Loucy (cell line): ENCODE data around the gene NPB.

Experiments
- H2AFZ ChIP-seq: fragments of 200-600 bp; sonication (generic); 2 replicates; pipeline ENCODE4 v1.6.0; 2016; ENCODE audit warnings: antibody characterized with exemption, mild to moderate bottlenecking, low read length, moderate library complexity
- H3F3A ChIP-seq: fragments of 200-600 bp; 2 replicates; pipeline ENCODE4 v1.6.0; 2016; ENCODE audit warnings: antibody characterized with exemption, low read depth, mild to moderate bottlenecking
- H3K27me3 ChIP-seq: fragments of 200-600 bp; sonication (generic); 2 replicates; pipeline ENCODE4 v1.6.1; 2014; ENCODE audit warnings: low read length, mild to moderate bottlenecking; ENCODE audit not compliant: insufficient read depth, poor library complexity, severe bottlenecking
- H3K36me3 ChIP-seq: fragments of 200-600 bp; sonication (generic); 2 replicates; pipeline ENCODE4 v1.6.1; 2016; ENCODE audit warnings: low read length; ENCODE audit not compliant: insufficient read depth
- H3K4me1 ChIP-seq: fragments of 200-600 bp; sonication (generic); 2 replicates; pipeline ENCODE4 v1.5.1; 2014; ENCODE audit warnings: low read length, mild to moderate bottlenecking; ENCODE audit not compliant: insufficient read depth, poor library complexity, severe bottlenecking
- H3K4me2 ChIP-seq: fragments of 200-600 bp; sonication (generic); 2 replicates; pipeline ENCODE4 v1.6.0; 2014; ENCODE audit warnings: antibody characterized with exemption, low read length, low read depth, mild to moderate bottlenecking; ENCODE audit not compliant: poor library complexity, severe bottlenecking
- H3K4me3 ChIP-seq: fragments of 200-600 bp; sonication (generic); 2 replicates; pipeline ENCODE4 v1.5.1; 2014; ENCODE audit warnings: low read length, mild to moderate bottlenecking, mixed read lengths; ENCODE audit not compliant: poor library complexity, severe bottlenecking
- H3K79me2 ChIP-seq: fragments of 200-600 bp; sonication (generic); 2 replicates; pipeline ENCODE4 v1.6.1; 2014; ENCODE audit warnings: low read length; ENCODE audit not compliant: insufficient read depth
- H3K9ac ChIP-seq: fragments of 200-600 bp; sonication (generic); 2 replicates; pipeline ENCODE4 v1.6.0; 2014; ENCODE audit warnings: mild to moderate bottlenecking, low read depth, low read length, moderate library complexity; ENCODE audit not compliant: poor library complexity, severe bottlenecking
- H3K9me2 ChIP-seq: fragments of 200-600 bp; sonication (generic); replicated peaks from 2 replicates; pipeline ENCODE4 v1.6.1; 2016; ENCODE audit warnings: low read depth, low read length, mixed read lengths
- H3K9me3 ChIP-seq: fragments of 200-600 bp; sonication (generic); 2 replicates; pipeline ENCODE4 v1.6.1; 2014; ENCODE audit warnings: mild to moderate bottlenecking, antibody characterized with exemption, low read length, low read depth; ENCODE audit not compliant: insufficient read depth
- H4K20me1 ChIP-seq: fragments of 200-600 bp; sonication (generic); 2 replicates; pipeline ENCODE4 v1.6.0; 2014; ENCODE audit warnings: antibody characterized with exemption, low read length, mild to moderate bottlenecking; ENCODE audit not compliant: insufficient read depth, poor library complexity, severe bottlenecking
- EZH2phosphoT487 ChIP-seq: fragments of 200-600 bp; IDR thresholded peaks from 2 replicates; pipeline ENCODE4 v1.6.1; 2018; ENCODE audit warnings: antibody characterized with exemption, mild to moderate bottlenecking, moderate library complexity, borderline replicate concordance
- TF ChIP-seq, protein P1 (sequence below): fragments of 200-600 bp; sonication (generic); conservative IDR thresholded peaks from 2 replicates; pipeline ENCODE4 v1.5.1; 2014; ENCODE audit warnings: mild to moderate bottlenecking, antibody characterized with exemption, low read length

Gene NPB

DNA sequence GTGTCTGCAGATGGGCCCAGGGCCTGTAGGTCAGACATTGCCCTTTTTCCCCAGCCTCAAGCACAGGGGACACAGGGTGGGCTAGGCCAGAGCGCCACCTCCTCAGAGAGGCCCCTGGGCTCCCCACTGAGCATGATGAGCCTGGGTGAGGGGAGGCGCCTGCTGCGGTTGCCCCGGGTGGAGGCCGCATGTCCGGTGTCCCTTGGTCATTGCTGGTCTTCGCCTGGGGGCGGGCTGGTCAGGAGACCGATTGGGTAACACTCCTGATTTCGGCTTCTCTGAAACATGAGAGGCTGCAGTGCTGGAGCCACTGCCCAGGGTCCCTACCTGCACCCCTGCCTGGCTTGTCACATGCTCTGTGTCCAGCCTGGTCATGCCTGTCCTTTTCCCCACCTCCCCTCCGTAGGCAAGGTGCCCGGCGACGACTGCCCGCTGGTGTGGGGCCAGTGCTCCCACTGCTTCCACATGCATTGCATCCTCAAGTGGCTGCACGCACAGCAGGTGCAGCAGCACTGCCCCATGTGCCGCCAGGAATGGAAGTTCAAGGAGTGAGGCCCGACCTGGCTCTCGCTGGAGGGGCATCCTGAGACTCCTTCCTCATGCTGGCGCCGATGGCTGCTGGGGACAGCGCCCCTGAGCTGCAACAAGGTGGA is 2.4 kb upstream of the NPB start:
- no peak overlapping the region for H2AFZ ChIP-seq
- no peaks in the 10 kb centered on the region; the same call in 1 of the 2 replicates for H3K36me3 ChIP-seq
- TF ChIP-seq EZH2phosphoT487, result no peak
- TF ChIP-seq, protein P1, sequence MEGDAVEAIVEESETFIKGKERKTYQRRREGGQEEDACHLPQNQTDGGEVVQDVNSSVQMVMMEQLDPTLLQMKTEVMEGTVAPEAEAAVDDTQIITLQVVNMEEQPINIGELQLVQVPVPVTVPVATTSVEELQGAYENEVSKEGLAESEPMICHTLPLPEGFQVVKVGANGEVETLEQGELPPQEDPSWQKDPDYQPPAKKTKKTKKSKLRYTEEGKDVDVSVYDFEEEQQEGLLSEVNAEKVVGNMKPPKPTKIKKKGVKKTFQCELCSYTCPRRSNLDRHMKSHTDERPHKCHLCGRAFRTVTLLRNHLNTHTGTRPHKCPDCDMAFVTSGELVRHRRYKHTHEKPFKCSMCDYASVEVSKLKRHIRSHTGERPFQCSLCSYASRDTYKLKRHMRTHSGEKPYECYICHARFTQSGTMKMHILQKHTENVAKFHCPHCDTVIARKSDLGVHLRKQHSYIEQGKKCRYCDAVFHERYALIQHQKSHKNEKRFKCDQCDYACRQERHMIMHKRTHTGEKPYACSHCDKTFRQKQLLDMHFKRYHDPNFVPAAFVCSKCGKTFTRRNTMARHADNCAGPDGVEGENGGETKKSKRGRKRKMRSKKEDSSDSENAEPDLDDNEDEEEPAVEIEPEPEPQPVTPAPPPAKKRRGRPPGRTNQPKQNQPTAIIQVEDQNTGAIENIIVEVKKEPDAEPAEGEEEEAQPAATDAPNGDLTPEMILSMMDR, result no peak
- no peaks in the 10 kb centered on the region for H3K9me3 ChIP-seq
- peaks cover 6% of the 10 kb centered on the region; the same call in 1 of the 2 replicates for H3K79me2 ChIP-seq
- no peaks in the 10 kb centered on the region for H4K20me1 ChIP-seq
- no peak overlapping the region for H3K9ac ChIP-seq
- no peak overlapping the region for H3K4me3 ChIP-seq
- H3K27me3 ChIP-seq, result no peaks in the 10 kb centered on the region
- H3K4me1 ChIP-seq, result no peaks in the 10 kb centered on the region
- H3K9me2 ChIP-seq, result no peaks in the 10 kb centered on the region
- H3K4me2 ChIP-seq, result no peak overlapping the region
- H3F3A ChIP-seq, result no peaks in the 10 kb centered on the region; the same call in 1 of the 2 replicates

DNA sequence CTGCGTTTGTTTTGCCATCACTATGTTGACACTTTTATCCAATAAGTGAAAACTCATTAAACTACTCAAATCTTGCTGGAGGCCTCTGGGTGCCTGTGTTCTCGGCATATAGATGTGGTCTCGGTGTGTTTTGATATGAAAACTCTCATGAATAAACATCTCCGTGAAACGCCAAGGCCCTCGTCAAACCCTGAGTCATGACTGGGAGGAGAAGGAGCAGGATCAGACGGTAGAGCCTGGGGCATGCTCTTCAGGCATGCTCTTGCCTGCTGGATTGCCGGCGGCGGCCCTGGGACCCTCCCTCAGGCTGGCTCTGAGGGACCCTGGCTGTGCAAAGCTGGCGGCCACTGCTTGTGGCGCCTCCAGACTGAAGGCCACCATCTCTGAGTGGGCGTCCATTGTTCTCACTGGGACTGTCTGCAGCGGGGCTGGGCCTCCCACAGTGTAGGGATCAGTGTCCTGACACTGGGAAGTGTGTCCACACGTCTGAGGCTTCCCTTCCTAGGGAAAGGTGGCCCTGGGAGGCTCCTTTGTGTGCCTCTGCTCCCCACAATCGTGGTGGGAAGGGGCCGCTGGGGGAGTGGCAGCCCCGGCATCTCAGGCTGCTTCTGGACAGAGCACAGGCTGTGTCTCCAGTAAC is 1.7 kb upstream of the NPB start:
- Histone ChIP-seq H4K20me1 (no peaks in the 10 kb centered on the region), H3K4me2 (no peak overlapping the region), H3K9ac (no peak overlapping the region), H3F3A (no peaks in the 10 kb centered on the region; the same call in 1 of the 2 replicates), H3K9me2 (no peaks in the 10 kb centered on the region), H2AFZ (no peak overlapping the region), H3K4me1 (no peaks in the 10 kb centered on the region), H3K36me3 (no peaks in the 10 kb centered on the region; the same call in 1 of the 2 replicates), H3K4me3 (no peak overlapping the region), H3K27me3 (no peaks in the 10 kb centered on the region), H3K79me2 (peaks cover 3% of the 10 kb centered on the region; the same call in 1 of the 2 replicates), H3K9me3 (no peaks in the 10 kb centered on the region)
- TF ChIP-seq EZH2phosphoT487, result no peak
- TF ChIP-seq, protein P1, result no peak

DNA sequence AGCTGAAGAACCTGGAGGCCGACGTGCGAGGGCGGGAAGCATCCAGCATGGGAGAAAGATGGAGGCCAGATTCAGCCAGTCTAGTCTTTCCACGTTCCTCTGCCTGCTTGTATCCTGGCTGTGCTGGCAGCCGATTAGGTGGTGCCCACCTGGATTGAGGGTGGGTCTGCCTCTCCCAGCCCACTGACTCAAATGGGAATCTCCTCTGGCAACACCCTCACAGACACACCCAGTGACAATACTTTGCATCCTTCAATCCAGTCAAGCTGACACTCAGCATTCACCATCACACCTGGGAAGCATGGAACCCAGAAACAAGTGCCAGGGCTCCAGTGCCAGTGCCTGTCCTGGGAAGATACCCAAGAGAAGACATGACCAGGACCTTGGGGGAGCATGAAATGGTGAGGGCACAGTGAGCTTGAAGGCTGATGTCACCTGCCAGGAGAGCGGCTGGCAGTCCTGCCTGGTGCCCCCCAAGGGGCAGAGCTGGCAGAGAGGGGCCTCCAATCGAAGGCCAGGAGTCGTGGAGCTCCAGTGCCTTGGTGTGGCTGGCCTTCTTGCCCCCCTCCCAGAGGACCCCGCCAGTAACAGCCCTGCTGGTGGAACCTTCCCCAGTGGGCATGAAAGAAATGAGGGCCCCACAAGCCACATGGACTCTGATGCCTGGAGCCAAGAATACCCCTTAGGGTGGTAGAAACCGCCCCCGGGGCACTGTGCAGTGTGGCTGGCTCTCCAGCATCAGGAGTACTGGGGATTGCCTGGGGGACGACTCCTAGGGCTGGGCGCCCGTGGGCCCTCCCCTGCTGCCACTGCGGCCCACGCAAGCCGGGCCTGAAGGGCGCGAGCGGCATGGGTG is 643 bp upstream of the NPB start:
- Histone ChIP-seq H4K20me1 (no peaks in the 10 kb centered on the region), H3K4me1 (no peaks in the 10 kb centered on the region), H3K79me2 (no peaks in the 10 kb centered on the region), H3K9me3 (no peaks in the 10 kb centered on the region), H3K36me3 (no peaks in the 10 kb centered on the region; the same call in 1 of the 2 replicates), H3K9me2 (no peaks in the 10 kb centered on the region), H2AFZ (no peak overlapping the region), H3K4me3 (no peak overlapping the region), H3K4me2 (no peak overlapping the region), H3K27me3 (no peaks in the 10 kb centered on the region), H3F3A (no peaks in the 10 kb centered on the region; the same call in 1 of the 2 replicates), H3K9ac (no peak overlapping the region)
- TF ChIP-seq EZH2phosphoT487, result no peak
- TF ChIP-seq, protein P1, result no peak
